GM23338 (cell line): ENCODE data around the gene RBM24. TPM values are rescaled to one million over a fixed set of nuclear protein-coding genes. Genes with fewer than 3 reads are reported as not detected.
A peak's percentile ranks its signal among the peaks of the same experiment; 100 is the strongest.

Source experiments
- ATAC-seq: fragments of 200-7000 bp; cut with Tn5 transposase; 3 replicates; pipeline ENCODE4 v1.9.1; 2020
- DNase-seq: peaks from one replicate; pipeline ENCODE4 v3.0.0-alpha.2; 2015; ENCODE audit warnings: low spot score
- H2AFZ ChIP-seq: fragments of 200-600 bp; sonication (generic); 2 replicates; pipeline ENCODE4 v1.8.0; 2016; ENCODE audit warnings: antibody characterized with exemption, mild to moderate bottlenecking, moderate library complexity
- H3F3A ChIP-seq: fragments of 200-600 bp; sonication (generic); replicated peaks from 2 replicates; pipeline ENCODE4 v1.8.0; 2017; ENCODE audit warnings: antibody characterized with exemption, mixed run types, low read depth
- H3K27ac ChIP-seq: fragments of 200-600 bp; sonication (generic); 2 replicates; pipeline ENCODE4 v1.6.1; 2016; ENCODE audit warnings: low read depth
- H3K27me3 ChIP-seq: fragments of 200-600 bp; sonication (generic); 2 replicates; pipeline ENCODE4 v1.8.0; 2016; ENCODE audit warnings: mild to moderate bottlenecking, mixed run types, moderate library complexity; ENCODE audit not compliant: insufficient read depth
- H3K36me3 ChIP-seq: fragments of 200-600 bp; sonication (generic); 2 replicates; pipeline ENCODE4 v1.8.0; 2016; ENCODE audit warnings: mild to moderate bottlenecking; ENCODE audit not compliant: insufficient read depth
- H3K4me1 ChIP-seq: fragments of 200-600 bp; sonication (generic); 2 replicates; pipeline ENCODE4 v1.8.0; 2016; ENCODE audit warnings: mild to moderate bottlenecking, moderate library complexity; ENCODE audit not compliant: insufficient read depth
- H3K4me2 ChIP-seq: fragments of 200-600 bp; sonication (generic); 2 replicates; pipeline ENCODE4 v1.7.1; 2017; ENCODE audit warnings: mixed run types
- H3K4me3 ChIP-seq: fragments of 200-600 bp; sonication (generic); 2 replicates; pipeline ENCODE4 v1.6.1; 2016; ENCODE audit warnings: mixed run types
- H3K79me2 ChIP-seq: fragments of 200-600 bp; sonication (generic); replicated peaks from 2 replicates; pipeline ENCODE4 v1.8.0; 2017; ENCODE audit warnings: mild to moderate bottlenecking; ENCODE audit not compliant: insufficient read depth
- H3K9me2 ChIP-seq: fragments of 200-600 bp; sonication (generic); 2 replicates; pipeline ENCODE4 v1.8.0; 2017; ENCODE audit not compliant: insufficient read depth
- H4K20me1 ChIP-seq: fragments of 200-600 bp; sonication (generic); replicated peaks from 2 replicates; pipeline ENCODE4 v1.8.0; 2017; ENCODE audit warnings: mild to moderate bottlenecking; ENCODE audit not compliant: insufficient read depth
- H3K27ac Mint-ChIP-seq: 2 replicates; pipeline ENCODE4 v1.8.0; 2020; ENCODE audit warnings: inconsistent platforms, mild to moderate bottlenecking, moderate library complexity, mixed read lengths
- H3K27me3 Mint-ChIP-seq: 3 replicates; pipeline ENCODE4 v1.8.0; 2022; ENCODE audit warnings: low read depth, mild to moderate bottlenecking, moderate library complexity, mixed read lengths, inconsistent platforms; ENCODE audit not compliant: insufficient read depth, poor library complexity
- H3K36me3 Mint-ChIP-seq: 3 replicates; pipeline ENCODE4 v1.8.0; 2021; ENCODE audit warnings: low read depth, mild to moderate bottlenecking, inconsistent platforms, moderate library complexity, mixed read lengths
- H3K4me1 Mint-ChIP-seq: 3 replicates; pipeline ENCODE4 v1.8.0; 2020; ENCODE audit warnings: mild to moderate bottlenecking, inconsistent platforms, mixed read lengths
- H3K4me3 Mint-ChIP-seq: 3 replicates; pipeline ENCODE4 v1.8.0; 2021; ENCODE audit warnings: moderate library complexity, mild to moderate bottlenecking, inconsistent platforms, mixed read lengths
- H3K9me3 Mint-ChIP-seq: 3 replicates; pipeline ENCODE4 v1.8.0; 2020; ENCODE audit warnings: moderate library complexity, mild to moderate bottlenecking, inconsistent platforms, mixed read lengths
- CREB1 ChIP-seq: fragments of 250-450 bp; sonication (Bioruptor Pico); IDR thresholded peaks from 2 replicates; pipeline ENCODE4 v1.5.0; 2020; ENCODE audit warnings: low read depth, mild to moderate bottlenecking, moderate library complexity
- EZH2 ChIP-seq: fragments of 200-600 bp; sonication (generic); IDR thresholded peaks from one replicate; pipeline ENCODE4 v1.8.0; 2017; ENCODE audit warnings: antibody characterized with exemption, mild to moderate bottlenecking, low read depth; ENCODE audit not compliant: unreplicated experiment
- EZH2phosphoT487 ChIP-seq: fragments of 200-600 bp; sonication (generic); IDR thresholded peaks from one replicate; pipeline ENCODE4 v1.8.1; 2018; ENCODE audit warnings: antibody characterized with exemption; ENCODE audit not compliant: unreplicated experiment
- JUNB ChIP-seq: IDR thresholded peaks from one replicate; pipeline ENCODE4 v1.6.1; 2016; ENCODE audit warnings: antibody characterized with exemption; ENCODE audit not compliant: unreplicated experiment
- POLR2AphosphoS5 ChIP-seq: IDR thresholded peaks from 2 replicates; pipeline ENCODE4 v1.6.1; 2016; ENCODE audit warnings: antibody characterized with exemption, low read depth
- ZNF114 ChIP-seq: fragments of 250-450 bp; sonication (Bioruptor Pico); IDR thresholded peaks from 2 replicates; pipeline ENCODE4 v1.5.0; 2020; ENCODE audit warnings: mild to moderate bottlenecking, moderate library complexity
- ZNF331 ChIP-seq: fragments of 250-450 bp; sonication (Bioruptor Pico); IDR thresholded peaks from 2 replicates; pipeline ENCODE4 v1.5.0; 2020; ENCODE audit warnings: low read depth, mild to moderate bottlenecking, moderate library complexity
- ZNF462 ChIP-seq: fragments of 250-450 bp; sonication (Bioruptor Pico); IDR thresholded peaks from 2 replicates; pipeline ENCODE4 v1.5.0; 2020; ENCODE audit warnings: mild to moderate bottlenecking, moderate library complexity
- polyA plus RNA-seq: library from polyadenylated mRNA; unstranded; fragments of >200 nt; fragmentation: Nextera tagmentation; extraction: Ambion mirVana; gene quantifications from 2 replicates; pipeline ENCODE4 v1.2.1, GENCODE V29; 2016
- total RNA-seq: library from RNA; depleted of rRNA; stranded (reverse); fragments of >200 nt; shearing (Covaris generic); gene quantifications from 2 replicates; pipeline ENCODE4 v1.2.3, GENCODE V29; 2014
- TF ChIP-seq, protein P1 (sequence below): IDR thresholded peaks from 2 replicates; pipeline ENCODE4 v1.6.1; 2016; ENCODE audit warnings: antibody characterized with exemption
- TF ChIP-seq, protein P2 (sequence below), 2 experiments: fragments of 200-600 bp in 1 of 2; sonication (generic) in 1 of 2; conservative IDR thresholded peaks; 2 replicates each; pipeline versions ENCODE4 v1.5.1 to v1.6.1; 2016 to 2017; ENCODE audit warnings: antibody characterized with exemption in 2 of 2, low read depth in 2 of 2, mild to moderate bottlenecking in 2 of 2, moderate library complexity in 1 of 2

Gene RBM24
- total and polyA plus RNA-seq, 2 experiments from 2014 or later: 0.27 to 1.3 TPM

- TF ChIP-seq ZNF462 (no peak), ZNF331 (CRISPR knock-in tag) (no peak), ZNF114 (CRISPR knock-in tag) (no peak), POLR2AphosphoS5 (no peak), CREB1 (no peak), JUNB (no peak)
- TF ChIP-seq, protein P1, sequence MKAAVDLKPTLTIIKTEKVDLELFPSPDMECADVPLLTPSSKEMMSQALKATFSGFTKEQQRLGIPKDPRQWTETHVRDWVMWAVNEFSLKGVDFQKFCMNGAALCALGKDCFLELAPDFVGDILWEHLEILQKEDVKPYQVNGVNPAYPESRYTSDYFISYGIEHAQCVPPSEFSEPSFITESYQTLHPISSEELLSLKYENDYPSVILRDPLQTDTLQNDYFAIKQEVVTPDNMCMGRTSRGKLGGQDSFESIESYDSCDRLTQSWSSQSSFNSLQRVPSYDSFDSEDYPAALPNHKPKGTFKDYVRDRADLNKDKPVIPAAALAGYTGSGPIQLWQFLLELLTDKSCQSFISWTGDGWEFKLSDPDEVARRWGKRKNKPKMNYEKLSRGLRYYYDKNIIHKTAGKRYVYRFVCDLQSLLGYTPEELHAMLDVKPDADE: no peak
Measured at GRCh38 chr6:17278289-17279063, 2.7 kb upstream of the RBM24 start (continued).

- Histone ChIP-seq H3K27ac (no peak overlapping the region), H3K4me2 (peak overlapping the region; percentile 99)
Measured at GRCh38 chr6:17280138-17280537, 1.0 kb upstream of the RBM24 start.

More at GRCh38 chr6:17280138-17280537, 1.0 kb upstream of the RBM24 start:
- no peaks in the 10 kb centered on the region for H3K36me3 ChIP-seq
- Mint-ChIP-seq H3K36me3 (no peaks in the 10 kb centered on the region), H3K27me3 (peaks cover 51% of the 10 kb centered on the region), H3K4me1 (peaks cover 18% of the 10 kb centered on the region), H3K9me3 (no peaks in the 10 kb centered on the region), H3K27ac (no peak overlapping the region), H3K4me3 (peak overlapping the region; percentile 72)
- peak overlapping the region; percentile 80 for H3K4me3 ChIP-seq
- H3K79me2 ChIP-seq: no peaks in the 10 kb centered on the region
- no peaks in the 10 kb centered on the region for H3F3A ChIP-seq
- H2AFZ ChIP-seq: peak overlapping the region; percentile 80
- H3K27me3 ChIP-seq: peaks cover 89% of the 10 kb centered on the region
- DNase-seq (no peak), ATAC-seq (peak; percentile 7; the same call in 2 of the 3 replicates)
- no peaks in the 10 kb centered on the region for H3K9me2 ChIP-seq
- H3K4me1 ChIP-seq: peaks cover 12% of the 10 kb centered on the region
- TF ChIP-seq ZNF114 (CRISPR knock-in tag) (no peak), ZNF331 (CRISPR knock-in tag) (no peak), EZH2phosphoT487 (no peak), EZH2 (peak; percentile 34)
- TF ChIP-seq, protein P2, sequence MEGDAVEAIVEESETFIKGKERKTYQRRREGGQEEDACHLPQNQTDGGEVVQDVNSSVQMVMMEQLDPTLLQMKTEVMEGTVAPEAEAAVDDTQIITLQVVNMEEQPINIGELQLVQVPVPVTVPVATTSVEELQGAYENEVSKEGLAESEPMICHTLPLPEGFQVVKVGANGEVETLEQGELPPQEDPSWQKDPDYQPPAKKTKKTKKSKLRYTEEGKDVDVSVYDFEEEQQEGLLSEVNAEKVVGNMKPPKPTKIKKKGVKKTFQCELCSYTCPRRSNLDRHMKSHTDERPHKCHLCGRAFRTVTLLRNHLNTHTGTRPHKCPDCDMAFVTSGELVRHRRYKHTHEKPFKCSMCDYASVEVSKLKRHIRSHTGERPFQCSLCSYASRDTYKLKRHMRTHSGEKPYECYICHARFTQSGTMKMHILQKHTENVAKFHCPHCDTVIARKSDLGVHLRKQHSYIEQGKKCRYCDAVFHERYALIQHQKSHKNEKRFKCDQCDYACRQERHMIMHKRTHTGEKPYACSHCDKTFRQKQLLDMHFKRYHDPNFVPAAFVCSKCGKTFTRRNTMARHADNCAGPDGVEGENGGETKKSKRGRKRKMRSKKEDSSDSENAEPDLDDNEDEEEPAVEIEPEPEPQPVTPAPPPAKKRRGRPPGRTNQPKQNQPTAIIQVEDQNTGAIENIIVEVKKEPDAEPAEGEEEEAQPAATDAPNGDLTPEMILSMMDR (conservative IDR thresholded peaks at IDR 0.05; ENCODE audit: low read depth in 2 of 2): no peak
- peaks cover 12% of the 10 kb centered on the region for H4K20me1 ChIP-seq
